OCI-M2 (cell line): Measurements from ENCODE around the gene EYS.
"Not testable (repeated sequence)": the region's sequence is repeated elsewhere in the genome, so short reads cannot be mapped to it uniquely, and the experiment has no call there.

Experiments
- DNase-seq: peaks from one replicate; lab custom pipeline; 2025; ENCODE audit not compliant: unreplicated experiment; lab: John Stamatoyannopoulos, UW

Gene EYS

GRCh38 chr6:64090352-64090751, 1616.7 kb downstream of the EYS start:
- no peak for DNase-seq

GRCh38 chr6:64085126-64085525, 1621.9 kb downstream of the EYS start:
- no peak for DNase-seq

- DNase-seq, result no peak
Observed at GRCh38 chr6:64084185-64084663, 1622.8 kb downstream of the EYS start.

- DNase-seq, result no peak
Observed at GRCh38 chr6:64083261-64083660, 1623.8 kb downstream of the EYS start.

- DNase-seq, result no peak
Observed at GRCh38 chr6:64081453-64081852, 1625.6 kb downstream of the EYS start.

- DNase-seq, result no peak
Observed at GRCh38 chr6:64074981-64075380, 1632.0 kb downstream of the EYS start.

- no peak for DNase-seq
Observed at GRCh38 chr6:64072686-64073085, 1634.3 kb downstream of the EYS start.

- DNase-seq, result no peak
Observed at GRCh38 chr6:64064919-64065318, 1642.1 kb downstream of the EYS start.

GRCh38 chr6:64062960-64063683, 1643.9 kb downstream of the EYS start:
- no peak for DNase-seq

- no peak for DNase-seq
Observed at GRCh38 chr6:64054861-64055260, 1652.2 kb downstream of the EYS start.

GRCh38 chr6:64050590-64050989, 1656.4 kb downstream of the EYS start:
- no peak for DNase-seq

GRCh38 chr6:64049736-64050135, 1657.3 kb downstream of the EYS start:
- DNase-seq, result no peak

- DNase-seq, result no peak
Observed at GRCh38 chr6:64046746-64047208, 1660.2 kb downstream of the EYS start.

GRCh38 chr6:64041373-64041772, 1665.7 kb downstream of the EYS start:
- DNase-seq, result no peak

GRCh38 chr6:64040113-64040512, 1666.9 kb downstream of the EYS start:
- no peak for DNase-seq

- no peak for DNase-seq
Observed at GRCh38 chr6:64037427-64037826, 1669.6 kb downstream of the EYS start.

GRCh38 chr6:64034910-64035655, 1671.9 kb downstream of the EYS start:
- DNase-seq, result no peak

- no peak for DNase-seq
Observed at GRCh38 chr6:64034291-64034690, 1672.7 kb downstream of the EYS start.

- not testable (repeated sequence) for DNase-seq
Observed at GRCh38 chr6:64030950-64031618, 1675.9 kb downstream of the EYS start.

- no peak for DNase-seq
Observed at GRCh38 chr6:64023693-64024092, 1683.3 kb downstream of the EYS start.

- DNase-seq, result no peak
Observed at GRCh38 chr6:64014595-64014994, 1692.4 kb downstream of the EYS start.

GRCh38 chr6:64013011-64013410, 1694.0 kb downstream of the EYS start:
- no peak for DNase-seq
